Endothelial cell of umbilical vein (primary cell): ENCODE data around the gene BRF1. TPM values are rescaled to one million over a fixed set of nuclear protein-coding genes. Genes with fewer than 3 reads are reported as not detected.

Experiments
- BruUV-seq: library from RNA; stranded (reverse); fragments of 400-500 nt; replicated peaks from 2 replicates; lab custom pipeline; 2021; lab: Mats Ljungman, UMichigan
- CTCF ChIA-PET: fragments of 300-600, 350-600 bp; sonication (Branson Sonifier 250); formaldehyde crosslinking; loops from one replicate; lab custom pipeline; 2021; ENCODE audit warnings: antibody characterized with exemption, inconsistent platforms; lab: Charles Lee
- POLR2A ChIA-PET: fragments of 300-600, 350-600 bp; sonication (Branson Sonifier 250); formaldehyde crosslinking; loops from one replicate; lab custom pipeline; 2021; ENCODE audit warnings: antibody characterized with exemption, inconsistent platforms; lab: Charles Lee
- DNase-seq: peaks from one replicate; pipeline ENCODE4 v3.0.0-alpha.2; 2011; ENCODE audit warnings: low read depth, low spot score
- FAIRE-seq: peaks from 2 replicates; lab custom pipeline; 2011; peaks lifted over from hg19 to GRCh38; lab: Jason Lieb, UNC
- H2AFZ ChIP-seq: 2 replicates; pipeline ENCODE4 v1.6.0; 2012; ENCODE audit warnings: low read depth, low read length, control low read depth, inconsistent platforms
- H3K27ac ChIP-seq: 2 replicates; pipeline ENCODE4 v1.5.1; 2011; ENCODE audit warnings: low read depth, mild to moderate bottlenecking, control low read depth, low read length, moderate library complexity; ENCODE audit not compliant: insufficient read depth
- H3K27me3 ChIP-seq, 2 experiments: 2 replicates each; pipeline versions ENCODE4 v1.6.0 to v1.6.1; 2011; ENCODE audit warnings: low read length in 2 of 2, mixed read lengths in 1 of 2; ENCODE audit not compliant: control insufficient read depth in 2 of 2, insufficient read depth in 2 of 2
- H3K36me3 ChIP-seq, 2 experiments: 2 replicates in 1 of 2; 3 replicates in 1 of 2; pipeline ENCODE4 v1.5.1; 2011; ENCODE audit warnings: low read length in 2 of 2, mild to moderate bottlenecking in 1 of 2, moderate library complexity in 1 of 2; ENCODE audit not compliant: control insufficient read depth in 2 of 2, insufficient read depth in 2 of 2; ENCODE audit errors: extremely low read depth in 1 of 2
- H3K4me1 ChIP-seq: 3 replicates; pipeline ENCODE4 v1.5.1; 2011; ENCODE audit warnings: mild to moderate bottlenecking, low read length; ENCODE audit not compliant: control insufficient read depth, insufficient read depth; ENCODE audit errors: extremely low read depth
- H3K4me2 ChIP-seq: 2 replicates; pipeline ENCODE4 v1.6.1; 2011; ENCODE audit warnings: low read length, control low read depth, mixed read lengths; ENCODE audit not compliant: insufficient read depth
- H3K4me3 ChIP-seq, 3 experiments: fragments of 200-600 bp in 1 of 3; sonication (generic), shearing (Covaris generic) in 1 of 3; replicated peaks in 1 of 3; 2 replicates each; pipeline ENCODE4 v1.5.1; 2011 to 2016; ENCODE audit warnings: control low read depth in 3 of 3, low read length in 3 of 3, mild to moderate bottlenecking in 2 of 3, inconsistent platforms in 1 of 3, low read depth in 1 of 3, moderate library complexity in 1 of 3; ENCODE audit not compliant: insufficient read depth in 1 of 3
- H3K79me2 ChIP-seq: 2 replicates; pipeline ENCODE4 v1.6.0; 2012; ENCODE audit warnings: low read length, inconsistent platforms; ENCODE audit not compliant: control insufficient read depth, insufficient read depth
- H3K9ac ChIP-seq: replicated peaks from 2 replicates; pipeline ENCODE3; 2011; ENCODE audit warnings: low read length, control low read depth; ENCODE audit not compliant: insufficient read depth; ENCODE audit errors: extremely low read depth
- H3K9me1 ChIP-seq: replicated peaks from 3 replicates; pipeline ENCODE4 v1.6.0; 2011; ENCODE audit warnings: mild to moderate bottlenecking, low read length; ENCODE audit not compliant: control insufficient read depth, insufficient read depth; ENCODE audit errors: extremely low read depth
- H3K9me3 ChIP-seq: replicated peaks from 2 replicates; pipeline ENCODE4 v1.5.1; 2012; ENCODE audit warnings: low read length, inconsistent platforms; ENCODE audit not compliant: control insufficient read depth, insufficient read depth
- H4K20me1 ChIP-seq: replicated peaks from 2 replicates; pipeline ENCODE3; 2011; ENCODE audit warnings: mild to moderate bottlenecking, low read length; ENCODE audit not compliant: control insufficient read depth, insufficient read depth; ENCODE audit errors: extremely low read depth
- FOS ChIP-seq: IDR thresholded peaks from 2 replicates; pipeline ENCODE4 v1.6.1; 2011; ENCODE audit warnings: mild to moderate bottlenecking, low read length, moderate library complexity, borderline replicate concordance; ENCODE audit not compliant: insufficient read depth
- GATA2 ChIP-seq: IDR thresholded peaks from 2 replicates; pipeline ENCODE4 v1.7.0; 2011; ENCODE audit warnings: low read depth, mild to moderate bottlenecking, moderate library complexity, mixed read lengths, low read length; ENCODE audit not compliant: insufficient read length, insufficient read depth
- JUN ChIP-seq: IDR thresholded peaks from 2 replicates; pipeline ENCODE4 v1.6.1; 2011; ENCODE audit warnings: borderline replicate concordance, low read depth; ENCODE audit not compliant: insufficient read length, insufficient read depth
- MYC ChIP-seq: IDR thresholded peaks from one replicate; pipeline ENCODE4 v1.6.1; 2011; ENCODE audit warnings: mild to moderate bottlenecking, low read depth, low read length
- POLR2A ChIP-seq: IDR thresholded peaks from 2 replicates; pipeline ENCODE4 v1.6.1; 2012; ENCODE audit warnings: low read depth, mild to moderate bottlenecking, control low read depth, low read length
- POLR2AphosphoS5 ChIP-seq: IDR thresholded peaks from 2 replicates; pipeline ENCODE4 v1.6.1; 2012; ENCODE audit warnings: low read depth, mild to moderate bottlenecking, control low read depth, low read length, moderate library complexity; ENCODE audit not compliant: insufficient read depth
- dilution Hi-C: fragments of 300-500 bp; cut with MboI; formaldehyde crosslinking; loops from one replicate; pipeline ENCODE4 v1.15.0; 2019; ENCODE audit warnings: low sequenced_read_pairs; ENCODE audit not compliant: extremely low pct_ligation_motif_present
- intact Hi-C: fragments of 100-400 bp; cut with micrococcal nuclease; formaldehyde crosslinking; loops from one replicate; pipeline ENCODE4 v1.10.0; 2022
- polyA plus RNA-seq, 4 experiments: library from polyadenylated mRNA; depleted of rRNA in 3 of 4; stranded (reverse) in 3 of 4; unstranded in 1 of 4; fragments of >200 nt; gene quantifications; 2 replicates each; pipeline versions ENCODE4 v1.2.1 to v1.2.3, GENCODE V29; 2011 to 2012; ENCODE audit warnings: missing spikeins in 1 of 4
- total RNA-seq: library from RNA; stranded (reverse); gene quantifications from 2 replicates; pipeline ENCODE4 v1.2.3, GENCODE V29; 2021
- TF ChIP-seq, protein P1 (sequence below), 2 donors: IDR thresholded peaks; 1 replicate in 1 of 2; 2 replicates in 1 of 2; pipeline ENCODE4 v1.5.1; 2011; ENCODE audit warnings: low read length in 2 of 2, mild to moderate bottlenecking in 2 of 2, moderate library complexity in 2 of 2, control low read depth in 1 of 2, inconsistent platforms in 1 of 2, low read depth in 1 of 2; ENCODE audit not compliant: insufficient read depth in 1 of 2; ENCODE audit errors: extremely low read depth in 1 of 2
- TF ChIP-seq, protein P2 (sequence below): IDR thresholded peaks from 2 replicates; pipeline ENCODE4 v1.6.1; 2011; ENCODE audit not compliant: insufficient read depth, insufficient read length

Gene BRF1
- total and polyA plus RNA-seq, 2 donors (not counting 3 experiments of a cell fraction or from before 2014, with no cell fraction given), result 19.0 to 47.2 TPM

DNA sequence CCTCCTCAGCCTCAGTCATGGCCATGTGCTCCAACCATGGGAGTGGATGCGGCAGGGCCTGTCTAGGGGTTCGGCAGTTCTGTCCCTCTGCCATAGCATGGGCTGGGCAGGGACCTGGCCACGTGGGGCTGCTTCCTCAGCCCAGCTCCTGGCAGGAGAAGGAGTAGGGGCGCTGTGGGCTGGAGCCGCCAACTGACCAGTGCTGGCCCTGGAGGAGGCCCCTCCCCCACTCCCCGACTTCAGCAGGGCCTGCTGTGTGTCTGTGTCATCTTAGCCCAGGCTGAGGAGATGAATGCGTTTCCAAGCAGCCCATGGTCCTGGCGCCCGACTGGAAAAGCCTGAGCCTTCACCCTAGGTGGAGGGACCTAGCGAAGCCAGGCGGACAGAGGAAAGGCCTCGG lies 11.0 kb upstream of the BRF1 start:
- H3K9ac ChIP-seq, result no peak overlapping the region
- TF ChIP-seq POLR2A, result no peak
- no peak for TF ChIP-seq FOS
- TF ChIP-seq MYC, result no peak
- no peak for TF ChIP-seq JUN
- TF ChIP-seq, protein P1, sequence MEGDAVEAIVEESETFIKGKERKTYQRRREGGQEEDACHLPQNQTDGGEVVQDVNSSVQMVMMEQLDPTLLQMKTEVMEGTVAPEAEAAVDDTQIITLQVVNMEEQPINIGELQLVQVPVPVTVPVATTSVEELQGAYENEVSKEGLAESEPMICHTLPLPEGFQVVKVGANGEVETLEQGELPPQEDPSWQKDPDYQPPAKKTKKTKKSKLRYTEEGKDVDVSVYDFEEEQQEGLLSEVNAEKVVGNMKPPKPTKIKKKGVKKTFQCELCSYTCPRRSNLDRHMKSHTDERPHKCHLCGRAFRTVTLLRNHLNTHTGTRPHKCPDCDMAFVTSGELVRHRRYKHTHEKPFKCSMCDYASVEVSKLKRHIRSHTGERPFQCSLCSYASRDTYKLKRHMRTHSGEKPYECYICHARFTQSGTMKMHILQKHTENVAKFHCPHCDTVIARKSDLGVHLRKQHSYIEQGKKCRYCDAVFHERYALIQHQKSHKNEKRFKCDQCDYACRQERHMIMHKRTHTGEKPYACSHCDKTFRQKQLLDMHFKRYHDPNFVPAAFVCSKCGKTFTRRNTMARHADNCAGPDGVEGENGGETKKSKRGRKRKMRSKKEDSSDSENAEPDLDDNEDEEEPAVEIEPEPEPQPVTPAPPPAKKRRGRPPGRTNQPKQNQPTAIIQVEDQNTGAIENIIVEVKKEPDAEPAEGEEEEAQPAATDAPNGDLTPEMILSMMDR (IDR thresholded peaks at IDR 0.05; ENCODE audit: extremely low read depth in 1 of 2, insufficient read depth in 1 of 2, low read depth in 1 of 2, low read length in 2 of 2), result no peak
- TF ChIP-seq, protein P2, sequence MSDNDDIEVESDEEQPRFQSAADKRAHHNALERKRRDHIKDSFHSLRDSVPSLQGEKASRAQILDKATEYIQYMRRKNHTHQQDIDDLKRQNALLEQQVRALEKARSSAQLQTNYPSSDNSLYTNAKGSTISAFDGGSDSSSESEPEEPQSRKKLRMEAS, result no peak
- no peak for TF ChIP-seq GATA2
- no peak for TF ChIP-seq POLR2AphosphoS5
- no peaks in the 10 kb centered on the region for H4K20me1 ChIP-seq
- H3K27ac ChIP-seq, result no peak overlapping the region
- BruUV-seq, result no TSS peak
- H3K4me3 ChIP-seq, result no peak overlapping the region
- POLR2A ChIA-PET, result no interaction called here
- DNase-seq (no peak), FAIRE-seq (no peak)
- H3K4me1 ChIP-seq, result peaks cover 8% of the 10 kb centered on the region
- intact Hi-C loops (no loop called here), dilution Hi-C loops (no loop called here)
- H3K36me3 ChIP-seq, result no peaks in the 10 kb centered on the region
- no peaks in the 10 kb centered on the region for H3K79me2 ChIP-seq
- no peaks in the 10 kb centered on the region for H3K9me1 ChIP-seq
- H3K4me2 ChIP-seq, result no peak overlapping the region
- no peaks in the 10 kb centered on the region for H3K9me3 ChIP-seq
- no peaks in the 10 kb centered on the region for H3K27me3 ChIP-seq
- no peak overlapping the region for H2AFZ ChIP-seq
- CTCF ChIA-PET, result interaction anchor here (1.1 kb wide), 1 partner anchor 11 kb away, joined by 3 read pairs; the partner anchor contains the start of gene BRF1
